ENCODE results near the gene PER1. TPM values are rescaled to one million over a fixed set of nuclear protein-coding genes. Genes with fewer than 3 reads are reported as not detected.

PER1 gene
- total and polyA plus RNA-seq, 2 of the 8 experiments (the other 6 are each of a cell fraction or from before 2014, with no cell fraction given): 9.6 to 38.0 TPM

DNA sequence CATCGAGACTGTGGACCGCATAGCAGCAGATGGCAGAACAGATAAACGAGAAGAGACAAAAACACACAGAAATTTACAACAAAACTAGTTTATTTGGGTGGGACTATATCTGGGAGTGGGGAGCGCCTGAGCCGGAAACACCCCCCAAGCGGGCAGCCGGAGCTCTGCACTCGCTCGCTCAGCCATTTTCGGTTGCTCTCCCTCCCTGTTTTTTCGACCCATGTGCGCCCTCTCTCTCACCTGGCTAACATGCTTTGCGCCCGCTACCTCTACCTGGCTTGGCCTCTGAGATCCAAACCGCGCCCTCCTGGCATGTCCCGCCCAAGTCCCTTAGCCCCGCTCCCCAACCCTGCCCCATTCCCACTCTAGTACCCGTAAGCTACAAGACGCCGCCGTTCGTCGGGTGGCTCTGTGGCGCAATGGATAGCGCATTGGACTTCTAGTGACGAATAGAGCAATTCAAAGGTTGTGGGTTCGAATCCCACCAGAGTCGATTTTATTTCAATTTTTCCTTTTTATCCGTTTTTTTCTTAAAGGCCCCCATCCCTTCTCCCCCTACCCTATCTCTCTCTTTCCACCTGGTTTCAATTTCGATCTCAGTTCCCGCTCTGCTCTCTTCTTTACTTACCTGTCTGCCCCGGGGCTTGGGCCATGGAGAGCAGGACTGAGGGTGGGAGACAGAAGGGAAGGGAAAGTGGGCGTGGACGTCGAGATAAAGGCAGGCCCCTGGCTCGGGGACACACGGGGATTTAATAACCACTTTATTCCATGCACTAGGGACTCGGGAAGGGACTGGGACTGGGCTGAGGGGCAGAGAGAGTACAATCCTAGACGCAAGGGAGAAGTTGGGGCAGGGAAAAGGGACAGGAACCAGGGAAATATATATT, 31.4 kb downstream of the PER1 start:
- Histone ChIP-seq H3K79me1 (ENCODE audit: low read depth, low read length) (no peaks in the 10 kb centered on the region), H4K5ac (ENCODE audit: insufficient read length, low read depth, low read length) (no peak overlapping the region), H3K14ac (ENCODE audit: insufficient read length) (no peak overlapping the region), H3K4me2 (ENCODE audit: insufficient read depth in 1 of 2, low read depth in 2 of 2, low read length in 2 of 2) (peak overlapping the region; percentile 88 to 93), H3K27ac (ENCODE audit: low read depth, low read length) (no peak overlapping the region), H3K23ac (ENCODE audit: insufficient read length) (no peak overlapping the region), H2AK5ac (ENCODE audit: low read depth, low read length) (no peak overlapping the region), H3K4ac (replicated peaks; ENCODE audit: insufficient read length, low read depth, low read length) (no peak overlapping the region), H2BK5ac (ENCODE audit: low read depth, low read length) (peak overlapping the region; percentile 28; the same call in 1 of the 2 replicates), H2BK12ac (ENCODE audit: low read depth, low read length) (no peak overlapping the region), H3K27me3 (replicated peaks in 1 of 4; ENCODE audit: control insufficient read depth in 3 of 4, extremely low read depth in 1 of 4, insufficient read depth in 3 of 4, low read length in 3 of 4) (peaks cover 40 to 61% (median 58%) of the 10 kb centered on the region in 4 experiments), H2AFZ (ENCODE audit: low read length) (0 out of 2 replicates have a peak overlapping the region, but pooled peaks have one; percentile 61), H2BK15ac (ENCODE audit: low read length) (no peak overlapping the region), H3K9me3 (ENCODE audit: insufficient read depth in 2 of 2, low read depth in 1 of 2, low read length in 1 of 2) (no peaks in the 10 kb centered on the region), H3K56ac (replicated peaks; ENCODE audit: insufficient read length, low read depth, low read length) (no peak overlapping the region), H3K18ac (ENCODE audit: extremely low read depth, low read length) (no peak overlapping the region), H3K4me3 (ENCODE audit: extremely low read depth in 1 of 4, insufficient read depth in 2 of 4, low read depth in 3 of 4, low read length in 4 of 4) (peak overlapping the region; percentile 54 to 89 (median 82)), H3K79me2 (ENCODE audit: control insufficient read depth in 1 of 2, insufficient read depth in 2 of 2, low read length in 2 of 2) (no peaks in the 10 kb centered on the region), H3K36me3 (ENCODE audit: control insufficient read depth in 2 of 4, insufficient read depth in 4 of 4, low read length in 3 of 4) (no peaks in the 10 kb centered on the region), H4K8ac (ENCODE audit: extremely low read depth, insufficient read depth, low read length) (no peak overlapping the region), H2BK20ac (ENCODE audit: low read length) (no peak overlapping the region), H4K20me1 (replicated peaks in 1 of 2; ENCODE audit: control insufficient read depth in 1 of 2, insufficient read depth in 2 of 2, low read length in 2 of 2) (peaks cover 5 to 6% of the 10 kb centered on the region in 2 experiments), H4K91ac (replicated peaks; ENCODE audit: insufficient read length, low read length) (no peak overlapping the region), H3K23me2 (ENCODE audit: low read depth, low read length) (peaks cover 40% of the 10 kb centered on the region), H2BK120ac (replicated peaks; ENCODE audit: low read depth, low read length) (no peak overlapping the region), H3K9ac (replicated peaks in 1 of 4; ENCODE audit: extremely low read depth in 1 of 4, low read depth in 3 of 4, low read length in 3 of 4) (peak overlapping the region in 2 of 4 experiments; percentile 40 to 67; a peak in 3 of 7 replicates), H3K4me1 (replicated peaks in 1 of 4; ENCODE audit: control insufficient read depth in 3 of 4, insufficient read depth in 4 of 4, low read length in 3 of 4) (peaks cover 0 to 23% (median 13%) of the 10 kb centered on the region in 4 experiments; a peak in 6 of 7 replicates)
- POLR2A ChIA-PET (ENCODE audit: partially characterized antibody): interaction anchor here (0.8 to 7.6 kb wide), 17 partner anchors 13 to 264 kb away, joined by 3 to 49 read pairs (median 6); partner anchors contain the start of genes AURKB, NAA38, PFAS and RANGRF
- WGBS, 2 experiments (ENCODE audit: extremely low coverage in 1 of 2, insufficient coverage in 1 of 2, insufficient read length in 1 of 2, insufficient replicate concordance in 2 of 2, low coverage in 1 of 2, low lambda C conversion rate in 2 of 2, missing lambda C conversion rate in 1 of 2): 0% methylated on average over 37 of the region's 40 CpGs; no CpG with 5 or more reads in 1 of the 2 experiments
- peak; percentile 79 to 98 for DNase-seq (ENCODE audit: low read depth in 1 of 2, low spot score in 2 of 2)
- FAIRE-seq: no peak
- CTCF ChIA-PET (ENCODE audit: partially characterized antibody): interaction anchor here (0.7 to 23.3 kb wide), 16 partner anchors 11 to 435 kb away, joined by 3 to 501 read pairs (median 10); partner anchors contain the start of genes ALOX12B and VAMP2
- peak; percentile 98 for TF ChIP-seq TBP (IDR thresholded peaks at IDR 0.05; ENCODE audit: low read depth, low read length)
- TF ChIP-seq JUND (IDR thresholded peaks at IDR 0.05; ENCODE audit: low read length): no peak
- TF ChIP-seq TAF7 (optimal IDR thresholded peaks at IDR 0.05; ENCODE audit: borderline replicate concordance, low read depth, low read length): peak; percentile 56
- no peak for TF ChIP-seq CBX5 (IDR thresholded peaks at IDR 0.05; ENCODE audit: low read depth, low read length)
- peak; percentile 60; the same call in 1 of the 2 replicates for TF ChIP-seq CREB1 (IDR thresholded peaks at IDR 0.05)
- TF ChIP-seq, protein P1, sequence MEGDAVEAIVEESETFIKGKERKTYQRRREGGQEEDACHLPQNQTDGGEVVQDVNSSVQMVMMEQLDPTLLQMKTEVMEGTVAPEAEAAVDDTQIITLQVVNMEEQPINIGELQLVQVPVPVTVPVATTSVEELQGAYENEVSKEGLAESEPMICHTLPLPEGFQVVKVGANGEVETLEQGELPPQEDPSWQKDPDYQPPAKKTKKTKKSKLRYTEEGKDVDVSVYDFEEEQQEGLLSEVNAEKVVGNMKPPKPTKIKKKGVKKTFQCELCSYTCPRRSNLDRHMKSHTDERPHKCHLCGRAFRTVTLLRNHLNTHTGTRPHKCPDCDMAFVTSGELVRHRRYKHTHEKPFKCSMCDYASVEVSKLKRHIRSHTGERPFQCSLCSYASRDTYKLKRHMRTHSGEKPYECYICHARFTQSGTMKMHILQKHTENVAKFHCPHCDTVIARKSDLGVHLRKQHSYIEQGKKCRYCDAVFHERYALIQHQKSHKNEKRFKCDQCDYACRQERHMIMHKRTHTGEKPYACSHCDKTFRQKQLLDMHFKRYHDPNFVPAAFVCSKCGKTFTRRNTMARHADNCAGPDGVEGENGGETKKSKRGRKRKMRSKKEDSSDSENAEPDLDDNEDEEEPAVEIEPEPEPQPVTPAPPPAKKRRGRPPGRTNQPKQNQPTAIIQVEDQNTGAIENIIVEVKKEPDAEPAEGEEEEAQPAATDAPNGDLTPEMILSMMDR (IDR thresholded peaks at IDR 0.05; ENCODE audit: control extremely low read depth in 1 of 3, insufficient read depth in 1 of 3, low read depth in 1 of 3, low read length in 3 of 3): peak in 2 of 3 experiments; percentile 29 to 32; a peak in 2 of 4 replicates
- no peak; a peak in 1 of 3 replicates for TF ChIP-seq EP300 (IDR thresholded peaks at IDR 0.05; ENCODE audit: borderline replicate concordance in 1 of 2, low read depth in 2 of 2, low read length in 2 of 2)
- TF ChIP-seq BCL11A (IDR thresholded peaks at IDR 0.05; ENCODE audit: low read depth in 2 of 2, low read length in 2 of 2): no peak

Data from H1 (cell line).